Peyer's patch (tissue), 4 donors: Measurements from ENCODE around the gene ATP1B1. TPM values are rescaled to one million over a fixed set of nuclear protein-coding genes. Genes with fewer than 3 reads are reported as not detected.

Experiments used
- DNase-seq, 3 donors: peaks; one replicate each; pipeline ENCODE4 v3.0.0-alpha.2; 2017 to 2019
- H3K27ac ChIP-seq, 4 donors: fragments of 200-600 bp; sonication (generic); one replicate each; pipeline ENCODE4 v1.5.1; 2016 to 2019
- H3K27me3 ChIP-seq, 2 donors: fragments of 200-600 bp; sonication (generic); one replicate each; pipeline ENCODE4 v1.5.1; 2019
- H3K36me3 ChIP-seq, 3 donors: fragments of 200-600 bp; sonication (generic); one replicate each; pipeline ENCODE4 v1.5.1; 2016 to 2019
- H3K4me1 ChIP-seq, 4 donors: fragments of 200-600 bp; sonication (generic); one replicate each; pipeline ENCODE4 v1.5.1; 2016 to 2019
- H3K4me3 ChIP-seq, 4 donors: fragments of 200-600 bp; sonication (generic); 1 replicate in 3 of 4; 2 replicates in 1 of 4; pipeline ENCODE4 v1.5.1; 2016 to 2019; ENCODE audit warnings: mild to moderate bottlenecking in 1 of 4
- H3K9me3 ChIP-seq, 4 donors: fragments of 200-600 bp; sonication (generic); one replicate each; pipeline ENCODE4 v1.5.1; 2016 to 2019; ENCODE audit warnings: mild to moderate bottlenecking in 1 of 4
- POLR2A ChIP-seq, 2 donors: fragments of 450-650 bp; IDR thresholded peaks; one replicate each; pipeline ENCODE4 v1.5.1; 2017; ENCODE audit warnings: antibody characterized with exemption in 2 of 2, mild to moderate bottlenecking in 2 of 2, moderate library complexity in 2 of 2
- total RNA-seq, 4 donors: library from RNA; depleted of rRNA; stranded (reverse); fragments of >200 nt; gene quantifications; one replicate each; pipeline ENCODE4 v1.1.0, GENCODE V29; 2016
- TF ChIP-seq, protein P1 (sequence below), 6 experiments: fragments of 450-650 bp in 4 of 6; fragments of 200-600 bp in 2 of 6; sonication (generic) in 1 of 6; IDR thresholded peaks; one replicate each; pipeline ENCODE4 v1.5.1; 2017 to 2019; ENCODE audit warnings: antibody characterized with exemption in 6 of 6, mild to moderate bottlenecking in 3 of 6, moderate library complexity in 1 of 6

The ATP1B1 gene
- total RNA-seq, 4 donors from 2014 or later, result 70.1 to 659 (median 499) TPM

DNA sequence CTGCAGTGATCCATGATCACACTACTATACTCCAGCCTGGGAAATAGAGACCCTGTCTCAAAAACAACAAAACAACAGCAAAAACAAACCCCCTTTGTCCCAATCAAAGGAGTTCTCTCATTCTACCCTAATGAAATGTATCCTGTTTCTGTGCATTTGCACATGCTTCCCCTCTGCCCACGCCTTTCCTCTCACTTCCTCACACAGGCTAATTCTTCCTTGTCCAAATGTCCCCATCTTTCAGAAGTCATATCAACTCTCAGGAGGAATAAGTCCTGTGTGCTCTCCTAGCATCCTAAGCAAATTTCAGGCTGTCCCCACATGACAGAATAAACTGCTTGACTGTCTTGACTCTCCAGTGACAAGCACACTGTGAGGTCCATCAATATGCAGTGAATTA, 8.1 kb upstream of the ATP1B1 start:
- H3K27me3 ChIP-seq, result no peaks in the 10 kb centered on the region
- no peak for DNase-seq
- no peak overlapping the region for H3K4me3 ChIP-seq
- no peaks in the 10 kb centered on the region for H3K9me3 ChIP-seq
- H3K27ac ChIP-seq, result no peak overlapping the region
- peaks cover 0 to 12% (median 0%) of the 10 kb centered on the region in 4 donors for H3K4me1 ChIP-seq
- TF ChIP-seq, protein P1, sequence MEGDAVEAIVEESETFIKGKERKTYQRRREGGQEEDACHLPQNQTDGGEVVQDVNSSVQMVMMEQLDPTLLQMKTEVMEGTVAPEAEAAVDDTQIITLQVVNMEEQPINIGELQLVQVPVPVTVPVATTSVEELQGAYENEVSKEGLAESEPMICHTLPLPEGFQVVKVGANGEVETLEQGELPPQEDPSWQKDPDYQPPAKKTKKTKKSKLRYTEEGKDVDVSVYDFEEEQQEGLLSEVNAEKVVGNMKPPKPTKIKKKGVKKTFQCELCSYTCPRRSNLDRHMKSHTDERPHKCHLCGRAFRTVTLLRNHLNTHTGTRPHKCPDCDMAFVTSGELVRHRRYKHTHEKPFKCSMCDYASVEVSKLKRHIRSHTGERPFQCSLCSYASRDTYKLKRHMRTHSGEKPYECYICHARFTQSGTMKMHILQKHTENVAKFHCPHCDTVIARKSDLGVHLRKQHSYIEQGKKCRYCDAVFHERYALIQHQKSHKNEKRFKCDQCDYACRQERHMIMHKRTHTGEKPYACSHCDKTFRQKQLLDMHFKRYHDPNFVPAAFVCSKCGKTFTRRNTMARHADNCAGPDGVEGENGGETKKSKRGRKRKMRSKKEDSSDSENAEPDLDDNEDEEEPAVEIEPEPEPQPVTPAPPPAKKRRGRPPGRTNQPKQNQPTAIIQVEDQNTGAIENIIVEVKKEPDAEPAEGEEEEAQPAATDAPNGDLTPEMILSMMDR (IDR thresholded peaks at IDR 0.05), result no peak
- no peak for TF ChIP-seq POLR2A (IDR thresholded peaks at IDR 0.05)
- no peaks in the 10 kb centered on the region for H3K36me3 ChIP-seq

DNA sequence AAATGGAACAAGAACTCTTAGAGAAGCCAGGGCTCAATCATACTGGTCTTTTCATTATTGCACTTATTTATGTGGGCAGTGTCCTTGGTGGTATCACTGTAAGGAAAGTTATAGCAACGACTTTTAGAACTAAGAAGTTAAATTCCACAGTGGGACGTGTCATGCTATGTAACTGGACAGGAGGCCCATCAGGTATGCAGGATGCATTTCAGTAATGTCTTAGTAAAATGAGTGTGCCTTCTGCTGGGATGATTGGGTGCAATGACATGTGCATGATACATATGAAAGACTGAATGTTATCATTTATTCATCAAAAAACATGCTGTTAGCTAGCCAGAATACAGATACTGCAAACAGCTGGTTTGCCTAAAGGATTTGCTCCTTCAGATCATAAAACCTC, 6.9 kb upstream of the ATP1B1 start:
- no peaks in the 10 kb centered on the region for H3K27me3 ChIP-seq
- H3K4me3 ChIP-seq, result no peak overlapping the region
- no peak for DNase-seq
- TF ChIP-seq, protein P1 (IDR thresholded peaks at IDR 0.05), result no peak
- no peak for TF ChIP-seq POLR2A (IDR thresholded peaks at IDR 0.05)
- no peaks in the 10 kb centered on the region for H3K9me3 ChIP-seq
- H3K36me3 ChIP-seq, result no peaks in the 10 kb centered on the region
- H3K4me1 ChIP-seq, result peaks cover 0 to 12% (median 0%) of the 10 kb centered on the region in 4 donors
- H3K27ac ChIP-seq, result no peak overlapping the region

DNA sequence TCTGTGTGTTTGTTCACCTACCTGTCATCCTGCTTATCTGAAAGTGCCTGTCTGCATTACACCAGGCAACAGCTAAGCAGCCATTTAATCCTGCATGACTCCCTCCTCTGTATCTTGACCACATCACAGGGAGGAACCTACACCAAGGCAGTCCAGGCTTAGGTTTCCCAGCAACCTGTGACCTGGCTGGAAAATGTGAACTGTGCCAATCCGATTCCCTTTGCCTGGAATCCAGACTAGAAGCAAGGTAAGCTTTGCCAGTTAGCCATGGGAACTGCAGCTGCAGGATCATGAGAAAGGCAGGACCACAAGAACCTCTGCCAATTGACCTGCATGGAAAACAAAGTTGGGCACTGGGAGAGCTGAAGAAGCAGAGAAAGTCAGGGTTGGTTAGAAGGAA, 6.3 kb upstream of the ATP1B1 start:
- no peak for DNase-seq
- Histone ChIP-seq H3K27ac (peak overlapping the region in 2 of 4 donors; percentile 91 to 94), H3K4me3 (no peak overlapping the region)

DNA sequence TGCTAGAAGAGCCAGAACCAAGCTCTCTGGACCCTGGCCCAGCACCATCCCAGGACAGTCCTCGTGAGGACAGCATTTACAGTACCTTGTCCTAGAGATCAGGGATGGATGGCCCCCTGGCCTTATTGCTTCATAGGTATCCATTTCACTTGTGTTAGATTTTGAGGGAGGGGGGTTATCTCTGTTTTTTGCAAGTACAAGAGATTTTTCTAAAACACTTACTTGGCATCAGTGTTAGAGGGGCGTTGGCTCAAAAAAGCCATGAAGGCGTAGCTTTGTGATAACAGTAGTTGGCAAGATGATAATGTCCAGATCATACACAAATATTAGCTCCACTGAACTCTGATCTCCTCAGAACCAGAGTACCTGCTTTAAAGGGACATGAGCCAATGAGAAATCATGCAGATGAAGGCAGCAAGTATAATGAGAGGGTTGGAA, 5.8 kb upstream of the ATP1B1 start:
- Histone ChIP-seq H3K36me3 (no peaks in the 10 kb centered on the region), H3K4me1 (peaks cover 0 to 12% (median 3%) of the 10 kb centered on the region in 4 donors), H3K27ac (peak overlapping the region in 2 of 4 donors; percentile 91 to 94), H3K9me3 (no peaks in the 10 kb centered on the region), H3K27me3 (no peaks in the 10 kb centered on the region), H3K4me3 (peak overlapping the region in 1 of 4 donors; percentile 46)
- no peak for DNase-seq
- TF ChIP-seq POLR2A (IDR thresholded peaks at IDR 0.05), result peak; percentile 41 to 67
- TF ChIP-seq, protein P1 (IDR thresholded peaks at IDR 0.05), result no peak

More for the DNA sequence above, 6.3 kb upstream of the ATP1B1 start:
- H3K36me3 ChIP-seq, result no peaks in the 10 kb centered on the region
- TF ChIP-seq, protein P1 (IDR thresholded peaks at IDR 0.05), result no peak
- no peak for TF ChIP-seq POLR2A (IDR thresholded peaks at IDR 0.05)
- H3K9me3 ChIP-seq, result no peaks in the 10 kb centered on the region
- no peaks in the 10 kb centered on the region for H3K27me3 ChIP-seq
- peaks cover 0 to 12% (median 2%) of the 10 kb centered on the region in 4 donors for H3K4me1 ChIP-seq

DNA sequence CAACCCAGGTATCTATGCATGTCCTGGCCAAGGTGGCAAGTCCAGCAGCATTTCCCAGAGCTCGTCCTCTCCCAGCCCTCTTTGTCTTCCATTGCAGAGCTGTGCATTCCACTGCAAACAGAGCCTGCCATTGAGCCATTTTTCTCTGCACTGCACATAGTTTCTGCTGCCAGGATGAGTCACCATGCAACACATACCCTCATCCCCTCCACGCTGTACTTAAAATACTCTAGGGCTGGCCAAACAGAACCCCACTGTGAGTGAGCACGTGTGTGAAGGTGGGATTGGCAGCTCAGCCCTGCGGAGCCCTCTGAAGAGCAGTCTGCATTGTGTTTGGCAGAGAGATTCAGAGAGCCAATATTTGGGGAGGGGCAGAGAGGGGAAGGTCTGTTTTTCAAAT, 3.9 kb upstream of the ATP1B1 start:
- Histone ChIP-seq H3K4me3 (peak overlapping the region in 3 of 4 donors; percentile 11 to 53 (median 46)), H3K9me3 (no peaks in the 10 kb centered on the region), H3K36me3 (no peaks in the 10 kb centered on the region), H3K27ac (peak overlapping the region in 3 of 4 donors; percentile 91 to 94 (median 91)), H3K4me1 (peaks cover 0 to 12% (median 3%) of the 10 kb centered on the region in 4 donors), H3K27me3 (no peaks in the 10 kb centered on the region)
- DNase-seq, result peak in 1 of 3 donors; percentile 61
- no peak for TF ChIP-seq POLR2A (IDR thresholded peaks at IDR 0.05)
- TF ChIP-seq, protein P1 (IDR thresholded peaks at IDR 0.05), result no peak
